ENCODE data around the gene TRAPPC2L.

DNA sequence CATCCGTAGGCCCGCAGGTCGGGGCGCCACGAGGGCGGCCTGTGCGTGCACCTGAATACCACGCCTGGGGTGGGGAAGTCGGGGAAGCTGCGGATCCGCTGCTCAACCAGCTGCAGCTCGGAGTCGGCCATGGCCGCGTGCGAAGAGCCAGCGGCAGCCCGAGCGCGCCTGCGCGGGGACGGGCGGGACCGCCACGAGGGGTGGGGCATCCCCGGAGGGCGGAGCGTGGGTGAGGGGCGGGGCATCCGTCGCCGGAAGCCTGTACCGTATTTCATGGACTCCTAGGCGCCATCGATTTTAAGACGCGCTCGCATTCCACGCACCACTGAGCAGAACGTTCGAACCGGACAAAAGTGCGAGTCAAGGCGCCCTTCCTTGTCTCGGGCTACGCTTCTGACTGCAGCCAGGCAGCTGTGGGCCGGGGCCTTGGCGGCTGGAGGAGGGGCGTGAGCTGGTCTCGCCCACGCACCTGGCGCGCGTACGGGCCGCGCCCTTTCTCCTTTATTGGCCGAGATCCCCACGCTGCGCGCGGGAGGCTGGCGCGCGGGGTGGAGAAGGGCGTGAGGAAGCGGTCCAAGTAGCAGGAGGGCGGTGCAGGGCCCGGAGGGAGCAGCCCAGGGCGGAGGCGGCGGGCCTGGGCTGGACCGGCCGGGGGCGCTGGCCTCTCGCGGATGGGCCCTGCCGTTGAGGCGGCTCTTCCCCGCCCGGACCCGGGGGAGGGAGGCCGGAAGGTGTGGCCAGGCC is 45.0 kb upstream of the TRAPPC2L start, which contains the start of gene APRT:
- TF ChIP-seq, protein P1, sequence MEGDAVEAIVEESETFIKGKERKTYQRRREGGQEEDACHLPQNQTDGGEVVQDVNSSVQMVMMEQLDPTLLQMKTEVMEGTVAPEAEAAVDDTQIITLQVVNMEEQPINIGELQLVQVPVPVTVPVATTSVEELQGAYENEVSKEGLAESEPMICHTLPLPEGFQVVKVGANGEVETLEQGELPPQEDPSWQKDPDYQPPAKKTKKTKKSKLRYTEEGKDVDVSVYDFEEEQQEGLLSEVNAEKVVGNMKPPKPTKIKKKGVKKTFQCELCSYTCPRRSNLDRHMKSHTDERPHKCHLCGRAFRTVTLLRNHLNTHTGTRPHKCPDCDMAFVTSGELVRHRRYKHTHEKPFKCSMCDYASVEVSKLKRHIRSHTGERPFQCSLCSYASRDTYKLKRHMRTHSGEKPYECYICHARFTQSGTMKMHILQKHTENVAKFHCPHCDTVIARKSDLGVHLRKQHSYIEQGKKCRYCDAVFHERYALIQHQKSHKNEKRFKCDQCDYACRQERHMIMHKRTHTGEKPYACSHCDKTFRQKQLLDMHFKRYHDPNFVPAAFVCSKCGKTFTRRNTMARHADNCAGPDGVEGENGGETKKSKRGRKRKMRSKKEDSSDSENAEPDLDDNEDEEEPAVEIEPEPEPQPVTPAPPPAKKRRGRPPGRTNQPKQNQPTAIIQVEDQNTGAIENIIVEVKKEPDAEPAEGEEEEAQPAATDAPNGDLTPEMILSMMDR (conservative IDR thresholded peaks at IDR 0.05; ENCODE audit: low read length) = no peak
- no peak for TF ChIP-seq EZH2phosphoT487 (IDR thresholded peaks at IDR 0.05; ENCODE audit: borderline replicate concordance, low read depth, low read length)
